ENCODE measurements around the gene ARNT2. TPM values are rescaled to one million over a fixed set of nuclear protein-coding genes. Genes with fewer than 3 reads are reported as not detected.

The ARNT2 gene
- total RNA-seq, 6 experiments from 2014 or later = 2.4 to 16.6 (median 15.5) TPM

GRCh38 chr15:80590761-80591355 is 186.7 kb downstream of the ARNT2 start:
- Mint-ChIP-seq H3K4me1 (ENCODE audit: low read depth) (peaks cover 44% of the 10 kb centered on the region), H3K27me3 (ENCODE audit: insufficient read depth) (no peaks in the 10 kb centered on the region; the same call in 1 of the 2 replicates), H3K36me3 (ENCODE audit: low read depth) (peaks cover 28% of the 10 kb centered on the region), H3K9me3 (no peaks in the 10 kb centered on the region), H3K4me3 (no peak overlapping the region), H3K27ac (no peak overlapping the region)
- no peak for DNase-seq
- TF ChIP-seq CTCF (IDR thresholded peaks at IDR 0.05) = no peak

- no peaks in the 10 kb centered on the region; the same call in 1 of the 2 replicates for H3K27me3 Mint-ChIP-seq (ENCODE audit: insufficient read depth)
- no peak for DNase-seq
- TF ChIP-seq CTCF (IDR thresholded peaks at IDR 0.05) = no peak
- peaks cover 28% of the 10 kb centered on the region for H3K36me3 Mint-ChIP-seq (ENCODE audit: low read depth)
- H3K9me3 Mint-ChIP-seq = no peaks in the 10 kb centered on the region
- H3K4me3 Mint-ChIP-seq = no peak overlapping the region
- H3K4me1 Mint-ChIP-seq (ENCODE audit: low read depth) = peaks cover 45% of the 10 kb centered on the region
- H3K27ac Mint-ChIP-seq = no peak overlapping the region
These were observed 187.3 kb downstream of the ARNT2 start for GRCh38 chr15:80591471-80591870.

DNA sequence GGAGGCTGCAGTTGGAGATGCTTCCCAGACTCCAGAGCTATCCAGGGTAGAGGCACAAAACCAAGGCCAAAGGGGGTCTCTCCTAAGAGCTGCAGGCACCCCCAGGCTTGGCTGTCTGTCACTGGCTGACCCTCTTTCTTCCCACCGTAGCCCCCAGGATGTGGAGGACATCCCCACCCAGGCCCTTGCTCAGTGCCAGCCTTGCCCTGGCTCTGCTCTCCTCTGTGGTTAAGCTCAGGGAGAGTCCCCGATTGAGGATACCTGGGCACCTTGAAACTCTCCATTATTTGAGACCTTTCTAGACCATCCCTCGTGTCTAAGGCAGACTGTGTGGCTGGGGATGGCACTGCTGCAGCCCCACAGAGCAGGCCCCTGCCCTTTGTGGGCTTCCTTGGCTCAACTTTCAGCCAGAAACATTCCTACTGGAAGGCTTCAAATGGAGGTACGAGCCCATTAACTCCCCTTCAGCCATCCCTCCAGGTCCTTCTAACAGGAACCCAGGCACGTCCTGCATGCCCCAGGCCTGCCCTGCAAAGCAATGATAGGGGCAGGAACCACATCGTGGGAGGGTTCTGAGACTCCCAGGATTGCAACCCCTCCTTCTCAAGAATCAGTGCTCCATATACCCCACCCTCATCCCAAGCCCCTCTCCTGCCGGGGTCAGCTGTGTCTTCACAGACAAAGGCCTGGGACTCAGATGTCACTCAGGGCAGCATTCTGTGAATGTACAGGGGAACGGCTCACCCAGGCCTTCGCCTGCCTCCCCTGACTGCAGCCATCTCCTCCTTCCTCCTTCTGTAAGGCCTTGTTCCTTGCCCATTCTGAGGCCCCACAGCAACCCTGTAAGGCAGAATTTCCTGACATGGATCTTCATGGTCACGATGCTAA is 188.0 kb downstream of the ARNT2 start:
- no peak overlapping the region for H3K27ac Mint-ChIP-seq
- no peaks in the 10 kb centered on the region for H3K9me3 Mint-ChIP-seq
- H3K4me1 Mint-ChIP-seq (ENCODE audit: low read depth) = peaks cover 49% of the 10 kb centered on the region
- DNase-seq = no peak
- H3K27me3 Mint-ChIP-seq (ENCODE audit: insufficient read depth) = no peaks in the 10 kb centered on the region; the same call in 1 of the 2 replicates
- no peak for TF ChIP-seq CTCF (IDR thresholded peaks at IDR 0.05)
- no peak overlapping the region for H3K4me3 Mint-ChIP-seq
- peaks cover 31% of the 10 kb centered on the region for H3K36me3 Mint-ChIP-seq (ENCODE audit: low read depth)

DNA sequence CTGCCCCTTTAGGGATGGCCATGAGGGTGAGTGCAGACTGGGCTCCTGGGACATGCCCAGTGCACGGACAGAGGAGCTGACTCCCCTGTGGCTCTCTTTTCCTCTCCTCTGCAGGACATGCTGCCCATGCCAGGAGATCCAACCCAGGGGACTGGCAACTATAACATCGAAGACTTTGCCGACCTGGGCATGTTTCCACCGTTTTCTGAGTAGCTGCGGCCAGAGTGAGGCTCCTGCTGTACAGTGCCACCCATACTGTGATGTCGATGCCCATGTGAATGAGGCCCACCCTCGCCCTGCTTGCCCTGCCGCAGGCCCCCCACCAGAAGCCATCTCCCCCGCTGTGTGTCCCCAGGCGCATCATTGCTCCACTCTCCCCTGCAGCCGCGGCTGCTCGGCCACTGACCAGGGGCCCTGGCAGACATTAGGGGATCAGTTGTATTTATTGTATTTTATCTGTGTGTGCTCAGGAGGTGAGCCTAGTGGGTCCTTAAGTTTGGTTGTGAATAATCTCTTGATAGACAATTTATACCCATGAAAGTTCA is 189.4 kb downstream of the ARNT2 start:
- Mint-ChIP-seq H3K27ac (no peak overlapping the region), H3K36me3 (ENCODE audit: low read depth) (peaks cover 28% of the 10 kb centered on the region), H3K4me3 (no peak overlapping the region), H3K9me3 (peaks cover 2% of the 10 kb centered on the region; the same call in 1 of the 2 replicates), H3K4me1 (ENCODE audit: low read depth) (peaks cover 39% of the 10 kb centered on the region), H3K27me3 (ENCODE audit: insufficient read depth) (no peaks in the 10 kb centered on the region; the same call in 1 of the 2 replicates)
- DNase-seq = no peak
- TF ChIP-seq CTCF (IDR thresholded peaks at IDR 0.05) = no peak

DNA sequence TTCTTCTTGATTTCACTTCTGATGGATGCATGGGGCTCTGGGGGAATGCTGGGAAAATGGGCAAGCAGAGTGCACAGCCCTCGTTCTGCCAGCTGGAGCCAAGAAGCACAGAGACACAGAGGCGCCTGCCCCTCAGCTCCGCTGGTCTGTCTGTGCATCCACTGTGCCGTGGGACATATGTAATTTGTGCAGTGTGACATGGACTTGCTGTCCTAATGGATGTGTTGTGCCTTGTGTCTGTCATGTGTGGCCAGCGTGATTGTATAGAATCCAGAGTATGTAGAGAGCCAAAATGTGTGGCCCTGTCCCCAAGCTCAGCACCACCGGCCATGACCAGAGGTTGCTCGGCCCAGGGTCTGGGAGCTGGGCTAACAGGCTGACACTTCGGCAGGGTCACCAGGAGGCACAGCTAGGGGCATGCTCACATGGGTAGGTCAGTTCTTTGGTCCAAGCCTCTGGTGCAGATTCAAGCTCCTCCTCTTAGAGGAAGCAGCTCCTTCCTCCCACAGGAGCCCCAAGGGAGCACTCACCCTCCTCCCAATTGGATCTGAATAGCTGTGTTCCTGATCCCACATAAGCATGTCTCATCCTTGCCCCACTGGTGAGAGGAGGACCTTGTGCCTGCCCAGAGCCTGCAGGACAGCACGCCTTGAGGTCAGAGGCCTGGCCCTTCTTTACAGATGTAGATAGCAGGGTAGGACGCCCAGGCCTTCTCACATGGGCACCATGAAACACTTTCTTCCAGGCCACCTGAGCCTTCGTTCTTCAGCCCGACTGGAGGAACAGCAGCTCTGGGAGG is 190.1 kb downstream of the ARNT2 start:
- Mint-ChIP-seq H3K4me1 (ENCODE audit: low read depth) (peaks cover 39% of the 10 kb centered on the region), H3K36me3 (ENCODE audit: low read depth) (peaks cover 27% of the 10 kb centered on the region), H3K9me3 (peaks cover 8% of the 10 kb centered on the region), H3K27me3 (ENCODE audit: insufficient read depth) (no peaks in the 10 kb centered on the region; the same call in 1 of the 2 replicates), H3K4me3 (no peak overlapping the region), H3K27ac (no peak overlapping the region)
- no peak for DNase-seq
- TF ChIP-seq CTCF (IDR thresholded peaks at IDR 0.05) = no peak

Measured in HFFc6 (cell line).